GM23248 (cell line): ENCODE data around the gene RNF152.

Experiments
- EZH2 ChIP-seq: fragments of 200-600 bp; sonication (generic); IDR thresholded peaks from 2 replicates; pipeline ENCODE4 v1.6.1; 2018; ENCODE audit warnings: antibody characterized with exemption, mild to moderate bottlenecking; ENCODE audit not compliant: insufficient read depth, poor library complexity, severe bottlenecking
- EZH2phosphoT487 ChIP-seq: fragments of 200-600 bp; sonication (generic); IDR thresholded peaks from 2 replicates; pipeline ENCODE4 v1.6.1; 2018; ENCODE audit warnings: antibody characterized with exemption, moderate library complexity, mild to moderate bottlenecking, low read depth; ENCODE audit not compliant: insufficient read depth

DNA sequence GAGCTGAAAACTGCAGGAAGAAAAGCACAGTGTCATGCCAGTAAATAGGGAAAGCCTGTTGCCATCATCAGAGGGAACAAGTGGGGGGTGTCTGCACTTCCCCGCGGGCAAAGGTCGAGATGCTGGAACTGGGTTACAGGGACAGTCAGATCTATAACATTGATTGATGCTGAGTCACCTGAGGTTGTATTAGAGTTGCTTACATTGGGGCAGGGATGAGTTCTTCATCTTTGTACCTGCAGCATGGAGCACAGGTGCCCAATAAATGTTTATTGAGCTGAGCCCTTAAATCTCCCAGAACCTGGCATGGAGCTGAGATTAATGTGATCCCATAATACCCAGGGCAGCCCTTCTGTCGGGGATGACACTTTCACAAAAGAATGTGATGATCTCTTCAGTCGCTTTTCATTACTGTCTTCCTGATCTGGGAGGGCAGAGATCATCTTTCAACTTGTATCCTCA is 5.9 kb upstream of the RNF152 start:
- no peak for TF ChIP-seq EZH2
- no peak for TF ChIP-seq EZH2phosphoT487
